ENCODE measurements around the gene SGMS1. TPM values are rescaled to one million over a fixed set of nuclear protein-coding genes. Genes with fewer than 3 reads are reported as not detected.

SGMS1 gene
- total and polyA plus RNA-seq, 2 experiments from 2014 or later = 15.0 to 34.7 TPM

DNA sequence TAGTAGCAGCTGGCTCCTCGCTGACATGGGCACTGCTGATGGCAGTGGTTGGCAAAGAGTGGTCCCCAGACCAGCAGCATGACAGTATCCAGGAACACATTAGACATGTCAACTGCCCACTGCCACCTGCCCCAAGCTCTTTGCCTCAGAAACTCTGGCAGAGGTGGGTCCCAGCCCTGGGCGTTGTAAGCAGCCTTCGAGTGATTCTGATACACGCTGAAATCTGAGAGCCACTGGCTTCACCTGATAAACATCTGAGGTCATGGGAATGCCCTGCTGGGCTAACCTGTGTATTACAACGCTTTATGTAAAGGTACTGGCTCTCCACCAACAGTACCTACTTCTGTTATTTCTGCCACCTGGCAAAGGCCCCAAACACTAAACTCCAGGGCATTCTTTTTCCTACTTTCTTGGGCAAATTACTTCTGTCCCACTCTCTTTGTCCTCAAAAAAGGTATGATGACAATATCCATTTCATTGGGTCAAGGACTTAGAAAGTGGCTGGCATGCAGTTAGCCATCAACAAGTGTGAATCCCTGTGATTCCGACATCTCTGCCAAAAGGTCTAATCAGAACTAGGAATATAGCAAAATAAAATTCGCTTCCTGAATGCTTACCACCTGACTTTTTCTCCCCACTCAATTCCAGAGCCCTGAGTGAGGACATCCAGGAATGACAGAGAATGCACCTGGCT lies 9.2 kb downstream of the SGMS1 start:
- peak; percentile 94 for DNase-seq (ENCODE audit: low spot score)
- Histone ChIP-seq H4K20me1 (replicated peaks; ENCODE audit: insufficient read depth) (no peaks in the 10 kb centered on the region), H3F3A (replicated peaks; ENCODE audit: low read depth) (peaks cover 5% of the 10 kb centered on the region; the same call in 1 of the 2 replicates), H3K36me3 (ENCODE audit: insufficient read depth) (no peaks in the 10 kb centered on the region), H3K27me3 (ENCODE audit: insufficient read depth) (no peaks in the 10 kb centered on the region), H3K4me2 (peak overlapping the region; percentile 58), H3K79me2 (replicated peaks; ENCODE audit: insufficient read depth) (peaks cover 89% of the 10 kb centered on the region), H3K9me2 (ENCODE audit: insufficient read depth) (no peaks in the 10 kb centered on the region), H2AFZ (no peak overlapping the region), H3K4me3 (no peak overlapping the region; the same call in 1 of the 2 replicates), H3K4me1 (ENCODE audit: insufficient read depth) (peaks cover 73% of the 10 kb centered on the region), H3K27ac (ENCODE audit: low read depth) (peak overlapping the region; percentile 33; the same call in 1 of the 2 replicates)
- Mint-ChIP-seq H3K36me3 (ENCODE audit: low read depth) (no peaks in the 10 kb centered on the region), H3K9me3 (no peaks in the 10 kb centered on the region), H3K27ac (no peak overlapping the region), H3K4me1 (peaks cover 80% of the 10 kb centered on the region), H3K27me3 (ENCODE audit: insufficient read depth, low read depth, poor library complexity) (peaks cover 8% of the 10 kb centered on the region), H3K4me3 (no peak overlapping the region)
- TF ChIP-seq, protein P1, sequence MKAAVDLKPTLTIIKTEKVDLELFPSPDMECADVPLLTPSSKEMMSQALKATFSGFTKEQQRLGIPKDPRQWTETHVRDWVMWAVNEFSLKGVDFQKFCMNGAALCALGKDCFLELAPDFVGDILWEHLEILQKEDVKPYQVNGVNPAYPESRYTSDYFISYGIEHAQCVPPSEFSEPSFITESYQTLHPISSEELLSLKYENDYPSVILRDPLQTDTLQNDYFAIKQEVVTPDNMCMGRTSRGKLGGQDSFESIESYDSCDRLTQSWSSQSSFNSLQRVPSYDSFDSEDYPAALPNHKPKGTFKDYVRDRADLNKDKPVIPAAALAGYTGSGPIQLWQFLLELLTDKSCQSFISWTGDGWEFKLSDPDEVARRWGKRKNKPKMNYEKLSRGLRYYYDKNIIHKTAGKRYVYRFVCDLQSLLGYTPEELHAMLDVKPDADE (IDR thresholded peaks at IDR 0.05) = no peak
- peak; percentile 54; the same call in 1 of the 2 replicates for TF ChIP-seq CREB1 (CRISPR knock-in tag; IDR thresholded peaks at IDR 0.05; ENCODE audit: low read depth)
- TF ChIP-seq, protein P2, sequence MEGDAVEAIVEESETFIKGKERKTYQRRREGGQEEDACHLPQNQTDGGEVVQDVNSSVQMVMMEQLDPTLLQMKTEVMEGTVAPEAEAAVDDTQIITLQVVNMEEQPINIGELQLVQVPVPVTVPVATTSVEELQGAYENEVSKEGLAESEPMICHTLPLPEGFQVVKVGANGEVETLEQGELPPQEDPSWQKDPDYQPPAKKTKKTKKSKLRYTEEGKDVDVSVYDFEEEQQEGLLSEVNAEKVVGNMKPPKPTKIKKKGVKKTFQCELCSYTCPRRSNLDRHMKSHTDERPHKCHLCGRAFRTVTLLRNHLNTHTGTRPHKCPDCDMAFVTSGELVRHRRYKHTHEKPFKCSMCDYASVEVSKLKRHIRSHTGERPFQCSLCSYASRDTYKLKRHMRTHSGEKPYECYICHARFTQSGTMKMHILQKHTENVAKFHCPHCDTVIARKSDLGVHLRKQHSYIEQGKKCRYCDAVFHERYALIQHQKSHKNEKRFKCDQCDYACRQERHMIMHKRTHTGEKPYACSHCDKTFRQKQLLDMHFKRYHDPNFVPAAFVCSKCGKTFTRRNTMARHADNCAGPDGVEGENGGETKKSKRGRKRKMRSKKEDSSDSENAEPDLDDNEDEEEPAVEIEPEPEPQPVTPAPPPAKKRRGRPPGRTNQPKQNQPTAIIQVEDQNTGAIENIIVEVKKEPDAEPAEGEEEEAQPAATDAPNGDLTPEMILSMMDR (conservative IDR thresholded peaks at IDR 0.05; ENCODE audit: low read depth in 2 of 2) = peak; percentile 48 to 52
- peak; percentile 84 for ATAC-seq

DNA sequence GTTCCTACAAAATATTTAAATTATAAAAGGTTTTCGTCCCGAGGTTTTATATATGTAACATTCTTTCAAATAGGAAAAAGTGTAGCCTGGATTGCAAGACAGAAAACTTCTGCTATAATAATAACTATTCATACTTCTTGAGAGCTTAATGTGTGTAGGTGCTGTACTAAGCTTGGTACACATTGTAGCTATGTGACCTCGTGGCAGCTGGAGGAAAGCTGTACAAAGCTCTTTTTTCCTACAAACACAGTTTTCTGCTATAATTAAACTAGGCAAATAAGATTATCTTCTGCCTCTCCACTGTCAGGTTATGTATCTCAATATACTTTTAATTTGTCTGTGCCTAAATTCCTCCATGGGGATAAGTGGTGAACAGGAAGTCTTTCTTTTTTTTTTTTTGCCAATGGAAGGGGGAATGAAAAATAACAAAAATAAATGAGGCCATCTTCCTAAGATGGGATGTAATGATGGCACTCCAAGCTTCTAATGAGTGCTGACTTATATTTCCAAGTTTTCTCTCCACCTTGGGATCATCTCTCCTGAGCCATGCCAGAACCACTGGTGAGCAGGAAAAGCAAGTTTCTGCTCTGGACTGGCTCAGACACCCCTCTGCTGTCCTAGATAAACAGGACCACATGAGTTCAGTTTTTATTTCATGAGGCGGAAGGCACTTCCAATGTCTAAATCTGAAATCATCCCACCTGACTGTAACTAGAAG lies 9.9 kb downstream of the SGMS1 start:
- Histone ChIP-seq H3K4me3 (no peak overlapping the region), H3K36me3 (ENCODE audit: insufficient read depth) (no peaks in the 10 kb centered on the region), H3K27ac (ENCODE audit: low read depth) (no peak overlapping the region; the same call in 1 of the 2 replicates), H3K79me2 (replicated peaks; ENCODE audit: insufficient read depth) (peaks cover 96% of the 10 kb centered on the region), H3F3A (replicated peaks; ENCODE audit: low read depth) (peaks cover 5% of the 10 kb centered on the region; the same call in 1 of the 2 replicates), H3K27me3 (ENCODE audit: insufficient read depth) (no peaks in the 10 kb centered on the region), H4K20me1 (replicated peaks; ENCODE audit: insufficient read depth) (peaks cover 2% of the 10 kb centered on the region; the same call in 1 of the 2 replicates), H2AFZ (no peak overlapping the region), H3K4me1 (ENCODE audit: insufficient read depth) (peaks cover 68% of the 10 kb centered on the region), H3K9me2 (ENCODE audit: insufficient read depth) (no peaks in the 10 kb centered on the region), H3K4me2 (peak overlapping the region; percentile 58)
- no peaks in the 10 kb centered on the region for H3K36me3 Mint-ChIP-seq (ENCODE audit: low read depth)
- DNase-seq (ENCODE audit: low spot score) (no peak), ATAC-seq (no peak)
- peaks cover 74% of the 10 kb centered on the region for H3K4me1 Mint-ChIP-seq
- H3K9me3 Mint-ChIP-seq = no peaks in the 10 kb centered on the region
- H3K4me3 Mint-ChIP-seq = no peak overlapping the region
- H3K27ac Mint-ChIP-seq = no peak overlapping the region
- peaks cover 8% of the 10 kb centered on the region for H3K27me3 Mint-ChIP-seq (ENCODE audit: insufficient read depth, low read depth, poor library complexity)
- TF ChIP-seq, protein P2 (conservative IDR thresholded peaks at IDR 0.05; ENCODE audit: low read depth in 2 of 2) = no peak
- TF ChIP-seq, protein P1 (IDR thresholded peaks at IDR 0.05) = no peak
- TF ChIP-seq CREB1 (CRISPR knock-in tag; IDR thresholded peaks at IDR 0.05; ENCODE audit: low read depth) (no peak), EZH2phosphoT487 (IDR thresholded peaks at IDR 0.05; ENCODE audit: unreplicated experiment) (no peak), NANOG (IDR thresholded peaks at IDR 0.05; ENCODE audit: borderline replicate concordance) (no peak)
